ENCODE data around the gene SH3BGRL2. TPM values are rescaled to one million over a fixed set of nuclear protein-coding genes. Genes with fewer than 3 reads are reported as not detected.
"Not testable (repeated sequence)": the region's sequence is repeated elsewhere in the genome, so short reads cannot be mapped to it uniquely, and the experiment has no call there.

SH3BGRL2 gene
- total RNA-seq, 1 donor from 2014 or later = 0.32 TPM

DNA sequence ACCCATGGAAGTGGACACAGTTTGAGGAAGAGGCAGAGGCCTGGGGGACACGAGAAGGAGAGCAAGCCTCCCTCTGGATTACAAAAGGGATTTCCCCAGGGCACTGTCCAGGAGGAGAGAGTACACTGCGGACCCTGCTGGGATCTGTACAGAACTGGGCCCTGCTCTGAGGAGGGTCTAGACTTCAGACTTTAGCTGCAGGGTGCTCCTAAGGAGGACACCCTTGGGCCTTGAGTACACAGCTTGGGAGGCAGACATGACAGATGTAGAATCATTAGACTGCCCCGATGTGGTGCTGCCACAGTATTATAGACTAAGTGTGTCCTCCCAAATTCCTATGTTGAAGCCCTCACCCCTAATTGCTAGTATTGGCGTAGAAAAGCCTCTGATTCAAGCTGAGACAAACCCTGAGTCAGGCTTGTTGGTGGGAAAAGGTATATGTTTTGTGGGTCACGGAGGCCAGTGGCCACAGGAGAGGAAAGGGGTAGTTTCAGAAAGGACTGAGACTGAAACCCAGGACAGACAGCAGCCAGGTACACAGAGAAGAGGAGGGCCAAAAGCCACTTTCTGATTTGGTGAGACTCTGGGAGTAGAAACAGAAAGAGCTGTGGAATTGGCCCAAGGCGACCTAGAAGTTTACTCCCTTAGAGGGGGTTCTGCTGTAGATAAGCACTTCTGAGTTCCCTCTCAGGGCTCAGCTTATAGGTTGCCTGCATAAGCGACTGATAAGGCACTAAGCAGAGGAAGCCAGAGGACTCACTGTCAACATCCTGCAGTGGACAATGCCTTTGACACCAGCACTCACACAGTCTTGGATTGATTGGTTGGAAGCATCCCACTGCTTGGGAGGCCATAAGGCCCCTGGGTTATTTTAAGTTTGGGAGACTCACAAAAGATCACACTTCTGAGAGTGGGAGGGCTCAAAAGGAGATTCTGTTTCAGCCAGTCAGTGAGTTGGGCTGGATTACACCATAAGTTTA is 16.5 kb upstream of the SH3BGRL2 start:
- intact Hi-C loops (cut with micrococcal nuclease) = no loop called here

DNA sequence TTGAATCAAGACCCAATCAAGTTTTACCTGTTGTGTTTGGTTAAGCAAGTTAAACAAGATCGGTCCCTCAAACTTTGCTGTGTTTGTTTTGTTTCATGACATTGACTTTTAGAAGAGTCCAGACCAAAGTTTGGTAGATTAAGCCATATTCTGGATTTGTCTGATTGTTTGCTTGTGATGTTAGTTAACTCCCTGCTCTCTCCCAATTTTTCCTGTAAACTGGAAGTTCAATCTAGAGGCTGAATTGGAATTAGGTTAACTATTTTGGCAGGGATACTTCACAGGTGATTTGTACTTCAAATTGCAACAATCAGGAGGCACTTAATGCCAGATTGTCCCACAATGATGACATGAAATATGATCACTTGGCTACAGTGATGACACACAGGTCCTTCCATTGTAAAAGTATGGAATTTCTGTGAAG is 13.6 kb upstream of the SH3BGRL2 start:
- intact Hi-C loops (cut with micrococcal nuclease) = no loop called here

DNA sequence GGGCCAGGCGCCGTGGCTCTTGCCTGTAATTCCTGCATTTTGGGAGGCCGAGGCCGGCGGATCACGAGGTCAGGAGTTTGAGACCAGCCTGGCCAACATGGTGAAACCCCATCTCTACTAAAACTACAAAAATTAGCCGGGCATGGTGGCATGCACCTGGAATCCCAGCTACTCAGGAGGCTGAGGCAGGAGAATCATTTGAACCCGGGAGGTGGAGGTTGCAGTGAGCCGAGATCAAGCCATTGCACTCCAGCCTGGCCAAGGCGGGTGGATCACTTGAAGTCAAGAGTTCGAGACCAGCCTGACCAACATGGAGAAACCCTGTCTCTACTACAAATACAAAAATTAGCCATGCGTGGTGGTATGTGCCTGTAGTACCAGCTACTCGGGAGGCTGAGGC is 12.7 kb upstream of the SH3BGRL2 start:
- intact Hi-C loops (cut with micrococcal nuclease) = not testable (repeated sequence)

DNA sequence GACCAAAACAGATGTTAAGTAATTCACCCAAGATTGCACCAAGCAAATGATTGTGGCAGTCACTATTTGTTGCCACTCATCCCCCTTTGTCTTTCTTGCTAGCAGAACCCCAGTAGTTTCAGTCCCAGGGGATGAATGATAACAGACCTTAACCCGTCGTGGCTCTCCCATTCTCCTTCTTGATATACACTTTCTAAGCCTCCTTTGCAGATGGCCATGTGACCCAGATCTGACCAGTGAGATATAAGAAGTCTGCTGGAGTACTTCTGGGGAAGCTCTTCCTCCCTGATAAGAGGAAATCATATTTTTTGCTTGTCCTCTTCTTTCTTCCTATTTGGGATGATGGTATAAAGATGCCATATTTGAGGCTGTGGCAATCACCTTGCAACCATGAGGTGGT is 9.6 kb upstream of the SH3BGRL2 start:
- intact Hi-C loops (cut with micrococcal nuclease) = no loop called here

DNA sequence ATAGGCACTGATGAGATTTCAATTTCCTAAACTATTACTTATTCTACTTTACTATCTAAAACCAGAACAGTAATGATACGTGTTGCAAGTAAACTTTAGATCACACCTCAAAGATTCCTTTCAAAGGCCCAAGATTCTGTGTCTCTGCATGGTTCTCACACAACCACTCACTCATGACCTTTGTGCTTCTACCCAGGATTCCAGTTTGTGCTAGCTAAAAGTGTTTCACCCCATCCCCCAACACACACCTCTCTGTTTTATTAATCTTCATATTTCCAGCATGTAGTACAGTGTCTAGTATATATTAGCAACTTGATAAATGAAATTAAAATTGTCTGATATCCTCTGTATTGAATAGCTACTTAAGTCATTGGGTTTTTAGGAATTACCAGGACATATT is 8.8 kb upstream of the SH3BGRL2 start:
- intact Hi-C loops (cut with micrococcal nuclease) = no loop called here

DNA sequence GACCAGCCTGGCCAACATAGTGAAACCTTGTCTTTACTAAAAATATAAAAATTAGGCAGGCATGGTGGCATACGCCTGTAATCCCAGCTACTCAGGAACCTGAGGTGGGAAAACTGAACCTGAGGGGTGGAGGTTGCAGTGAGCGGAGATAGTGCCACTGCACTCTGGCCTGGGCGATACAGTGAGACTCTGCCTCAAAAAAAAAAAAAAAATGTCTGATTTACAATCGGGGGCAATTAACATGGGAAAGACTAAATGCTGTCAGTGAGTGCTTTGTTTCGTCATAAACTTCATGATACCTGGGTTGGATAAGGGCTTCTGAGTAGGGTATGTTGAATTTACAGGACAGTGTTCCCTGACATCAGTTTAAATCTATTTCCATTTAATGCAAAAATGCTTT is 8.0 kb upstream of the SH3BGRL2 start:
- intact Hi-C loops (cut with micrococcal nuclease) = no loop called here

DNA sequence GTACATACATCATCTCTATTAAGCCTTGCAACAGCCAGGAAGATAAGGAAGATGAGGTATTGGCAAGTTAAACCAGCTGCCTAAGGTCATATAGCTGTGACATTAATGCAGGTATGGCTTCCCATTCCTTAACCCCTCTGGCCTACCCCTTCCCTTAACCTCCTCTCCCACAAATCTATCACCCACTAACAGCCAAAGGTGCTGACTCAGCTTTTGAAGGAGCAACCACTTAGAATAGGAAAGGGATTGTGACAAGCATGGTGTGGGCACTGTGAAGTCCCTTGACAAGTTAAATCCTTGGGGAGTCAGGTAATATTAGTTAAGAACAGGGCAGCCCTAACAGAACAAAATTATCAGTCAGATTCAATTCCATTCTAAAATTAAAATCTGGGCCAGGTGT is 5.4 kb upstream of the SH3BGRL2 start:
- intact Hi-C loops (cut with micrococcal nuclease) = no loop called here

DNA sequence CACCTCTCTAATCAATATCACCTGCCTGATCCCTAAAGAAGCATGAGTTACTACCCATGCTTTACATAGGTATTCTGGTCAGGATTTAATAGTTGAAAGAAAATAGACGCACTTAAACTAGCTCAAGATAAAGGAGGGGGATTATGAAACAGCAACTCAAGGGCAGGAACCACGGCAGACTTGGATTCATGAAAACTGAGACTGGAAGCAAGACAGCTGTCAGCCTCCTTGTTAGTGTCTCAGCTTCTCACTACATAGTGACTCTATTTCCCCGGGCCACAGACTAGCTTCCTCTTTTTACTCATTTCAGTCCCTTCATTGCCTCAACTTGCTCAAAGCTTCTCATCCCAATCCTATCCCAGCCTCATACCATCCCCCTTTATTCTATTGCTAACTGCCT is 4.3 kb upstream of the SH3BGRL2 start:
- intact Hi-C loops (cut with micrococcal nuclease) = no loop called here

DNA sequence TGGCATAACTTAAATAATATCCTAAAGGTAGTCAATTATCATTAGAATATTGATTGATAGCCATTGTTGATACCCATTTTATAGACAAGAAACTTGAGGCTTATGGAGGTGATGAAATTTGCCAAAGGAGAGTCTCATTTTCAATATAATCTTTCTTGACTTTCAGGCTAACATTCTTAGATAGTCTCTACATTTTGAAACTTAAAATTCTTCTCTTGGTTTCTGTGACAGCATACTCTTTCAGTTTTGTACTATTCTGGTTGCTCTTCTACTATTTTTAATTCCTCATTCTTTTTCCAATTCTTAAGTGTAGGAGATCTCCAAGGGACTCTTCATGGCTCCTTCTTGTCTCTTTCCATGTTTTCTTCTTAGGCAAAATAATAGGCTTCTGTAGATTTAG is 3.7 kb upstream of the SH3BGRL2 start:
- intact Hi-C loops (cut with micrococcal nuclease) = no loop called here

DNA sequence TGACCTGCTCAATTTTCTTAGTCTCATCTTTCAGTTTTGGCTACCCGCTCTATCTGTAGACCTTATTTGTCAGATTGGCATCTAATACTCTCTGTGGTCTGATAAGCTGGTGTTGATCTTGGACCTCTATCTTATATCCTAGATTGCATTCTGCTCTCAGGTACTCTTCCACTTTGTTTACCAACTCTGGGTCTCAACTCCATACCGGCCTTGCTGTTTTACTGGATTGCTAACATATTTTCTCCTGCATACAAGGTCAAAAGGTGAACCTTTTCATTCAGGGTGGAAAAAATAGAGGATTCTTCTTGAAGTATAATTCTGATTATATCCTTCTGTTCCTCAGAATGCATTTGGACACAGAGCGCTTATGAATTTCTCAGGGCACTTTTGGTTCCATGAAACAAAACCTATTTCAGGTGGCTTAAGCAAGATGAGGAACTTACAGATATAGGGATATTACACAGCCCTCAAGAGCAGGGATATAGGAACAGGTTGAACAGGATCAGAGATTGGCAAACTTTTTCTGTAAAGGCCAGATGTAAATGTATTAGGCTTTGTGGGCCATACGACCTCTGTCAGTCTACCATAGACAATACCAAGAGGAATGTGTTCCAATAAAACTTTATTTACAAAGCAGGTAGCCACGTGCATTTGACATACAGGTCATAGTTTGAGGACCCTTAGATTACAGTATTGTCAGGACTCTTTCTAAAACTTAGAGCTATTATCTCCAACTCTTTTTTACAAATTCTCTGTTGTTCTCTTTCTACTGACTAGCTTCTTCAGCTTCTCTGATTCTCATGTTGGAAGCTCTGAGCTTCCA is 2.5 kb upstream of the SH3BGRL2 start:
- intact Hi-C loops (cut with micrococcal nuclease) = no loop called here

DNA sequence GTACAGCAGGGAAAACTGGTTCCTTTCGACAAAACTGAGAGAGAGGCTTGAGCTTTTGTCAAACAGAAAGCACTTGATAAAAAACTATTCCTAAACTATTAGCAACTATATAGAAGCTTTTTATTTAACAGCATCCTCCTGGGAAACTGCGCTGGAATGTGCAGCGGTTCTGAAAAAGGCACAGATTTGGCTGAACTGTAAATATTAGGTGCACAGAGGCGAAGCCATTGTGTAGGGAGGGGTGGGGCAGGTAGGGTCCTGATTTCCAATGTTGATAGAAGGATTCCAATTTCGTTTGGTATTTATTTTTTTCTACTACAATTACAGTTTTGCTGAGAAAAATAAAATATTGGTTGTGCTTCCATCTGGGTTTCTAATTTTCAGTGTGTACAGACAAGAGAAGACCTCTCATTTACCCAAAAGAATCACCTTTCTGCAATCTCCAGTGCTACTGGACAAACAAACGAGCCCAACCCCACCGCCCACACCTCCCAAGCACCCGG is 698 bp upstream of the SH3BGRL2 start:
- intact Hi-C loops (cut with micrococcal nuclease) = no loop called here

DNA sequence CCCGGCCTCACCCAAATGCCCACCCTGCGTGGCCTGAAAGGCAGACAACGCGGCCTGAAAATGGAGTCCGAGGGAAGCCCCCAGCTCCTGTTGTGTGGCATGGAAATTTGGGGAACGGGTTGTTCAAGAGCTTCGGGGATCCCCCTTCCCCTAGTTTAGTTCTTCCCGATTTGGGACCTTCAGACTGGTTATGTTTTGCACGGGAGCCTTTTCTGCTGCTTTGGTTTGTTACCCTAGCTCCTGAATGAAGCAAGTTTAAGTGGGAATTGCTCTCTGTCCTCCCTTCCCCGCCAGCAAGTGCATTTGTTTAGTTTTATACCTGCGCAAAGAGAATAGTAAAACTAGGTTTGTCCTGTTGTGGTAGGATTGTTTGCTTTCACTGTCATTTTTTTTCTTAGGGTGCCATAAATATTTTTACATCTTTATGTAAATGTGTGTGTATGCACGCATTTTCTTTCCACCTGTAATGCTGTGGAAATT is 604 bp downstream of the SH3BGRL2 start:
- intact Hi-C loops (cut with micrococcal nuclease) = no loop called here

DNA sequence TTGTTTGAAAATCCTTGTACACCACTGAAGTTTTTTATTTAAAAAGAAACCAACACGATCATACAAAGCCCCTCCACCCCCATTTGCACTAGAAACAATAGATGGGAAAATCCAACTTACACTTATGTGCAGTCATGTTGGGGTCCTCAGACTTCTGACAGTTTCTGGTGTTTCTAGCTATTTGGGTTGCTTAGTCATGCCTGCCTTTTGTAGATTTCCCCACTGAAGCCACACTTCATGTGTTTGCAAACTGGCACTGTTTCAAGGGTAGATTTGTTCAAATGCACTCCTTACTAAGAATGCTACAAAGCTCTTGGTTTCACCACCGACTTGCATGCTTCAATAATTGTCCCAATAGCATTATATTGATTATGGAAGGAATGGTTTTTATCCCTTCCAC is 1.5 kb downstream of the SH3BGRL2 start:
- intact Hi-C loops (cut with micrococcal nuclease) = no loop called here

DNA sequence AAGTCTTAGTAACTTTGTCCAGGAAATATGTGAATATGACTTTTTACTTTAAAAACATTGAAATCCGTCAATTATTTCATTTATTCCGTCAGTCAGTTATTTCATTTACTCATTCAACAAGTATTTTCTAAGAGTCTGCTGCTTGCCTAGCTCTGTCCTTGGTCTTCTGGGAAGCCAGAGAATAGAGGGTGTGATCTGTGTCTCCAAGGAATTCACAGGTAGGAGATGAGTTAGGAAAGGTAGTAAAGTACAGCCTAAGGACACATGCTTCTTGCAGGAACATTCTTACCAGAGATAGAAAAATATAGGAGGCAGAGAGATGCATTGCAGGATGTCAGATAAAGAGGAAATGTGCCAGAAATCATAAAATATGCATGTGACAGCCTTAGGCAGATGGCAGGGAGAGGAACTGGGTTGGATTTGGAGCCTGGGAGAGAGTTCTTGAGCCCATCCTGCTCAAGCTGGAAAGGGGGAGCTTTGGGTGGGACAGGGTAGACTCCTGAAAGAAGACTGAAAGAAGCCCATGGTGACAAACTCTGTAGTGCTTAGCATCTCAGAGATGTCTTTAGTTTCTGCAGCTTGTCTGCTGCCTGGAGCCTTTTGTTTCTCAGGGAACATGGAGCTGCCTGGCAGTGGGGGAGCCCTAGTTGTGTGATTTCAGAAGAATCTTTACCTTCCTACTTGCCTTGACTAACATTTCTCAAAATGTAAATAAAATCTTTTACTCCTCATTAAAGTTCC is 3.5 kb downstream of the SH3BGRL2 start:
- intact Hi-C loops (cut with micrococcal nuclease) = no loop called here

DNA sequence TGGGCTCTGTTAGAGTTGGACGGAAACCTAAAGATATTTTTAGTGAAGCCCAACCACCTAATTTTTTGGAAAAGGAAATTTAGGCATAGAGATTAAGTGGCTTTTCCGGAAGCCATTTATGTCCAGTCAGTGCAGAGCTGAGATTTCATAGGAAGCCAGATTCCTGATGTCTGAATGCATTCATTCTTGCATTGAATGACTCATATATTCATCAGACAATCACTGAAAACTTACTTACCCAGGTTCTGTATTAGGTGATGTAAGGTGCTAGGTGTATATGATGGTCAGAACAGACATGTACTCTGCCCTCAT is 4.1 kb downstream of the SH3BGRL2 start:
- intact Hi-C loops (cut with micrococcal nuclease) = no loop called here

DNA sequence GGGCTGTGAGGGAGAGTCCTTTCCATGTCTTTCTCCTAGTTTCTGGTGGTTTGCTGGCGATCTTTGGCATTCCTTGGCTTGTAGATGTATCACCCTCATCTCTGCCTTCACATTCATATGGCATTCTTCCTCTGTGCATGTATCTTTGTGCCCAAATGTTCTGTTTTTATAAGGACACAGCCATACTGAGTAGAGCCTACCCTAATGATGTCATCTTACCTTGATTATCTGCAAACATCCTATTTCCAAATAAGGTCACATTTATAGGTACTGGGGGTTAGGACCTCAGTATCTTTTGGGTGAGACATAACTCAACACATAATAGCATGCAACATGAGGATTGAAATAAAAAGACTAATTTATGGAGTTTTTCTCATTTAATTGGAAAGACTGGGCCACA is 5.5 kb downstream of the SH3BGRL2 start:
- intact Hi-C loops (cut with micrococcal nuclease) = no loop called here

DNA sequence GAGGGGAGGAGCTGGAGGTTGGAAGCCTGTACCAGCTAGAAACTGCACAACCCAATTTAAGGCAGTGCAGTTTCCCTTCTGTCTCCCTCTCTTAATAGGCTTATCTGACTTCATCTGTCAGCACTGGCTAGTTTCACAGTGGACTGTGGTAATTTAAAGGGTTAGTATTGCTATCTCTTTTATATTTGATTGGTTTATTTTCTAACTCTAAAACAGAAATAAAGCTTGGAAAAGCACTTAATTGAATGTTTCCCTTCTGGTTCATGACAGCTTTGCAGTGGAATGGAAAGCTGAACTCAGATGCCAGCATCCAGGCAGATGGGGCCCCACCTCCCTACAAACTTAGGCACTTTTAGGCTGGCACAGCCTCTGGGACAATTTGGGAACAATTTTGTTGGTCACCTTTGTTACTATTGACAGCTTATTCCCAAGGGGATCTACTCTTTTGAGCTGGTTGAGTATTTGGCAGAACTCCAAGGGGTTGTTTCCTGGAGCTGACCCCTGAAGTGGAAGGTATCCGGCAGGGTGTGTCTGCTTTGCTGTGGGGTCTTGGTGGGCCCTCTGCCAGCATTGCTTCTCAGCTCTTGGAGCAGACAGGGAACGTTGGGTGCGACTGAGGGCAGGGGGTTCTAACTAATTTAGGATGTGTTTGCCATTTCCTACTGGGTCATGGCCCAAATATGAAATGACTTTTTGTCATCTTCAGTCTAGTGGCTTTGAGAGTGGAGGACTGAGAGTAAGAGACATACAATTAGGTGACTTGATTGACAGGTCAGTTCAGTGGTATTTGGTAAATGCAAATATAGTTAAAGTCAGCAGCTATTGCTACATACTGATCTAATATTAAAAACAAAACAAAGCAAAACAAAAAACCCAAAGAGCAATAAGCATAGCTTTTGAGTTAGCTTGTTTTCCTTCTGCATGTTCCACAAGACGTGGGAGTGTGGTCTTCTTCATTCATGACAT is 9.3 kb downstream of the SH3BGRL2 start:
- intact Hi-C loops (cut with micrococcal nuclease) = no loop called here

DNA sequence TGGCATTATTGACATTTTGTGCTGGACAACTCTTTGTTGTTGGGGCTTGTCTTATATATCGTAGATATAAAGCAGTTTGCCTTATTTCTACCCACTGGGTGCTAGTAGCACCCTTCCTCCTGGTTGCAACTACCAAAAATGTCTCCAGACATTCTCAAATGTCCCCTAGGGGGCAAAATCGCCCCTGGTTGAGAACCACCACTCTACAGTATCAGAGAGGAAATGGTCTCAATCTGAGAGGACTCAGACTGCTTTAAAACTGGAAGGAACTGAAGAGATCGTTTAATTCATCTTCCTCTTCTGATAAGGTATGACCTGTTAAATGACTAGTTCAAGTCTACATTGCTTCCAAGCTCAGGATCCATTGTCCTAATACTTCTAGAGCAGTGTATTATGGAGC is 14.9 kb downstream of the SH3BGRL2 start:
- intact Hi-C loops (cut with micrococcal nuclease) = loop anchor here (1.0 kb wide), 1 partner anchor 26 kb away; no protein-coding TSS in a partner anchor

DNA sequence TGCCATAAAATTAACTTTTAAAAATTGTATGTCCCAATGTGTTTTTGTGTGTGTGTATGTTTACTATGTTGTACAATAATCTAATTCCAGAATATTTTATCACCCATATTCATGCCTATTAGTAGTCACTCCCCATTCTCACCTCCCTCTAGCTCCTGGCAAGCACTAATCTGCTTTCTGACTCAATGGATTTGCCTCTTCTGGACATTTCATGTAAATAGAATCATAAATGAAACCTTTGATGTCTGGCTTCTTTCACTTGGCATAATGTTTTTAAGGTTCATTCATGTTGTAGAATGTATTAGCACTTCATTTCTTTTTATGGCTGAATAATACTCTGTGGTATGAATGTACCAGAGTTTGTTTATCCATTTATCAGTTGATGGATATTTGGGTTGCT is 15.4 kb downstream of the SH3BGRL2 start:
- intact Hi-C loops (cut with micrococcal nuclease) = loop anchor here (1.0 kb wide), 1 partner anchor 26 kb away; no protein-coding TSS in a partner anchor

DNA sequence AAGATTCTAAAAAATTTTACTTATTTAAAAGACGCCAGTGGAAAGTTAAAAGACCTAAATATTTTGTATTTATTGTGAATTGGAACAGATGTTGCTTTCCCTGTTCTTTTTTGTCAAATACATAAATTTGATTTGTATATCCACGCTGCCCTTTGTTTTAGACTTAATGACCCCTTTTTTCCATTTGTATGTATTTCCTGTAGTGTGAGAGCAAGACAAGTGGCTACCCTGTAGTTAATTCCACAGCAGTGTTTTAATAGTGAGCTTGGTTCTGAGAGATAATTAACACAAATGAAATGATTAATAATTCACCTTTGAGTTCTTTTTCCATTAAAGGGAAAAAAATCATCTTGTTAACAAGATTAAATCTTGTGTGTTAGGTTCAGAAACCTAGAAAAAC is 16.6 kb downstream of the SH3BGRL2 start:
- intact Hi-C loops (cut with micrococcal nuclease) = no loop called here
